MCF 10A (cell line): ENCODE results near the gene FOXL1. TPM values are rescaled to one million over a fixed set of nuclear protein-coding genes. Genes with fewer than 3 reads are reported as not detected.

Source experiments
- BruUV-seq: library from RNA; stranded (reverse); fragments of 400-500 nt; replicated peaks from 2 replicates; lab custom pipeline; 2021; lab: Mats Ljungman, UMichigan
- CTCF ChIA-PET: fragments of 300-600 bp; sonication (Branson Sonifier 250); formaldehyde crosslinking; extraction: SDS; loops from one replicate; lab custom pipeline; 2021; ENCODE audit warnings: antibody characterized with exemption, inconsistent platforms; lab: Yijun Ruan, JAX
- POLR2A ChIA-PET: fragments of 300-600, 350-650 bp; sonication (Branson Sonifier 250); formaldehyde crosslinking; extraction: SDS; loops from one replicate; lab custom pipeline; 2020; ENCODE audit warnings: antibody characterized with exemption, inconsistent platforms; lab: Yijun Ruan, JAX
- DNase-seq: peaks from one replicate; pipeline ENCODE4 v3.0.0-alpha.2; 2018; ENCODE audit not compliant: unreplicated experiment
- H3K27ac Mint-ChIP-seq: one replicate; pipeline ENCODE4 v1.8.0; 2022; ENCODE audit warnings: mild to moderate bottlenecking, low read depth, mixed read lengths; ENCODE audit not compliant: unreplicated experiment
- H3K27me3 Mint-ChIP-seq: one replicate; pipeline ENCODE4 v1.8.0; 2022; ENCODE audit warnings: mixed read lengths; ENCODE audit not compliant: insufficient read depth, unreplicated experiment
- H3K36me3 Mint-ChIP-seq: one replicate; pipeline ENCODE4 v1.8.0; 2022; ENCODE audit warnings: mild to moderate bottlenecking, moderate library complexity, mixed read lengths; ENCODE audit not compliant: insufficient read depth, unreplicated experiment
- H3K4me1 Mint-ChIP-seq: one replicate; pipeline ENCODE4 v1.8.0; 2022; ENCODE audit warnings: mixed read lengths; ENCODE audit not compliant: insufficient read depth, unreplicated experiment
- H3K4me3 Mint-ChIP-seq: one replicate; pipeline ENCODE4 v1.8.0; 2022; ENCODE audit warnings: mild to moderate bottlenecking, moderate library complexity, mixed read lengths; ENCODE audit not compliant: unreplicated experiment
- H3K9me3 Mint-ChIP-seq: one replicate; pipeline ENCODE4 v1.8.0; 2022; ENCODE audit warnings: mixed read lengths; ENCODE audit not compliant: unreplicated experiment
- intact Hi-C: fragments of 100-400 bp; cut with micrococcal nuclease; formaldehyde crosslinking; loops from 2 replicates; pipeline ENCODE4 v1.14.1; 2022
- total RNA-seq: library from RNA; stranded (reverse); gene quantifications from 2 replicates; pipeline ENCODE4 v1.2.3, GENCODE V29; 2022
- TF ChIP-seq, protein P1 (sequence below): fragments of 200-600 bp; IDR thresholded peaks from one replicate; pipeline ENCODE4 v1.8.0; 2022; ENCODE audit warnings: antibody characterized with exemption, mild to moderate bottlenecking; ENCODE audit not compliant: unreplicated experiment

FOXL1 gene
- total RNA-seq, 1 experiment from 2014 or later: 4.9 TPM

DNA sequence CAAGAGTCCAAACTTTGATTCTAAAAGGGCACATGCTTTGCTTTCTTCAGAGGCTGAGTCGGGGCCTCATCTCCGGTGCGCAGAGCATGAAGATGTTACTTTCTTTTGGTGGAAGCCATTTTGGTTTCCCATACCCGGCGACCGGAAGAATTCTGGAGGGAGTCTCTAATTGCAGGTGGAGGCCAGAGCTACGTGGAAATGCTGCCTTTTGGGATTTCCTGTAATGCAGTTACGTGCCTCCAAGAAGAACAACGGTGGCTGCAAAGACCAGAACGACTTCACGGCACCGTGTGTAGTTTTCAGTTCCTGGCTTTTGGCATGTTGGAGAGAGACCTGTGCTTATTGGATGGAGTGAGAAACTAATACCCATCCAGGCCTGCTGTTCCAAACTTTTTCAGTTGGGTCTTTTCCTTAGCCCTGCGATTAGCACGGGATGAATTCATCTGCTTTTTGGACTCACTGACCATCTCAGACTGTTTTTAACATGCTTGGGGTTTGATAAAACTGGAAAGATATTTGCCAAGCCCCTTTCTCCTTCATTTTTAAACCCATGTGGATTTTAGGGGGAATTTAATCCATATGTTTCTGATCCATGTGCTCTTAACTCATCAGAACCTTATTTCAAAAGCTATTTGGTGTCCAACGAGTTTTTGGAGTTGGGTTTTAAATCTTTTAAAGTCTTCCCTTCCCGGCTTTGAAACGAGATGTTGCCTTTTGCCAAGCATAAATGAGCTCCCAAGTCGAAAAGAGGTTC lies 19.0 kb downstream of the FOXL1 start:
- H3K4me3 Mint-ChIP-seq: no peak overlapping the region
- no peaks in the 10 kb centered on the region for H3K36me3 Mint-ChIP-seq
- no peaks in the 10 kb centered on the region for H3K27me3 Mint-ChIP-seq
- TF ChIP-seq, protein P1, sequence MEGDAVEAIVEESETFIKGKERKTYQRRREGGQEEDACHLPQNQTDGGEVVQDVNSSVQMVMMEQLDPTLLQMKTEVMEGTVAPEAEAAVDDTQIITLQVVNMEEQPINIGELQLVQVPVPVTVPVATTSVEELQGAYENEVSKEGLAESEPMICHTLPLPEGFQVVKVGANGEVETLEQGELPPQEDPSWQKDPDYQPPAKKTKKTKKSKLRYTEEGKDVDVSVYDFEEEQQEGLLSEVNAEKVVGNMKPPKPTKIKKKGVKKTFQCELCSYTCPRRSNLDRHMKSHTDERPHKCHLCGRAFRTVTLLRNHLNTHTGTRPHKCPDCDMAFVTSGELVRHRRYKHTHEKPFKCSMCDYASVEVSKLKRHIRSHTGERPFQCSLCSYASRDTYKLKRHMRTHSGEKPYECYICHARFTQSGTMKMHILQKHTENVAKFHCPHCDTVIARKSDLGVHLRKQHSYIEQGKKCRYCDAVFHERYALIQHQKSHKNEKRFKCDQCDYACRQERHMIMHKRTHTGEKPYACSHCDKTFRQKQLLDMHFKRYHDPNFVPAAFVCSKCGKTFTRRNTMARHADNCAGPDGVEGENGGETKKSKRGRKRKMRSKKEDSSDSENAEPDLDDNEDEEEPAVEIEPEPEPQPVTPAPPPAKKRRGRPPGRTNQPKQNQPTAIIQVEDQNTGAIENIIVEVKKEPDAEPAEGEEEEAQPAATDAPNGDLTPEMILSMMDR: no peak
- peaks cover 7% of the 10 kb centered on the region for H3K9me3 Mint-ChIP-seq
- intact Hi-C loops: no loop called here
- CTCF ChIA-PET: no interaction called here
- no peak for DNase-seq
- no peak overlapping the region for H3K27ac Mint-ChIP-seq
- no TSS peak for BruUV-seq
- peaks cover 5% of the 10 kb centered on the region for H3K4me1 Mint-ChIP-seq
- POLR2A ChIA-PET: no interaction called here

DNA sequence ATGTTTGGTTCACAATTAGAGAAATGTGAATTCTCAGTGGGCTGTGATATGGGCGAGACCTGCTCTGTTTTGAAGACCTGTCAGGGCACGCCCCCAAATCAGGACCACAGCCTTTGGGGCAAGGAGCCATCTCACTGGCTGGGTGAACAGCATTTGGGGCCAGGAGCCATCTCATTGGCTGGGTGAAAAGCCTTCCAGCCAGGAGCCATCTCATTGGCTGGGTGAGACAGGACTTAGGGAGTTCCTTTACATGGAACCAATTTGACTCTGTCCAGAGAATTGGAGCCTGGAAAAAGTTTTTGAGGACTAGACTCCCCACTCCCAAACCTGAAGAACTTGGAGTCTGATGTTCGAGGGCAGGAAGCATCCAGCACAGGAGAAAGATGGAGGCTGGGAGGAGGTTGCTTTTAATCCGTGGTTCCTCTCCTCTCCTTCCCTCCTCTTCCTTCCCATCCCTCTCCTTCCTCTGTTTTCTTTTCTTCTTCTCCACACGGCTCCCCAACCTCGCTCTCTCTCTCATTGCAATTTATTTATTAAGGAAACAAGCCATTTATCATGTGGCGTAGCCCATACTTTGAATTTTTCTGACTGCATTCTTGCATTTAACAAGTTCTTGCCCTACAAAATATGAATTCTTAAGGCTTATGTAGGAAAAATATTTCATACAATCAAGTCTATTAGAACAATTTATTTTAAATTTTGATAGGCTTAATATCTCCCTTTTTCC lies 19.7 kb downstream of the FOXL1 start:
- Mint-ChIP-seq H3K27ac (no peak overlapping the region), H3K27me3 (no peaks in the 10 kb centered on the region), H3K9me3 (peaks cover 7% of the 10 kb centered on the region), H3K36me3 (no peaks in the 10 kb centered on the region), H3K4me1 (peaks cover 5% of the 10 kb centered on the region), H3K4me3 (no peak overlapping the region)
- TF ChIP-seq, protein P1: no peak
- intact Hi-C loops: no loop called here
- CTCF ChIA-PET: interaction anchor here (1.1 kb wide), 1 partner anchor 547 kb away, joined by 3 read pairs; no protein-coding TSS in a partner anchor
- no peak for DNase-seq
- no TSS peak for BruUV-seq
- POLR2A ChIA-PET: no interaction called here

DNA sequence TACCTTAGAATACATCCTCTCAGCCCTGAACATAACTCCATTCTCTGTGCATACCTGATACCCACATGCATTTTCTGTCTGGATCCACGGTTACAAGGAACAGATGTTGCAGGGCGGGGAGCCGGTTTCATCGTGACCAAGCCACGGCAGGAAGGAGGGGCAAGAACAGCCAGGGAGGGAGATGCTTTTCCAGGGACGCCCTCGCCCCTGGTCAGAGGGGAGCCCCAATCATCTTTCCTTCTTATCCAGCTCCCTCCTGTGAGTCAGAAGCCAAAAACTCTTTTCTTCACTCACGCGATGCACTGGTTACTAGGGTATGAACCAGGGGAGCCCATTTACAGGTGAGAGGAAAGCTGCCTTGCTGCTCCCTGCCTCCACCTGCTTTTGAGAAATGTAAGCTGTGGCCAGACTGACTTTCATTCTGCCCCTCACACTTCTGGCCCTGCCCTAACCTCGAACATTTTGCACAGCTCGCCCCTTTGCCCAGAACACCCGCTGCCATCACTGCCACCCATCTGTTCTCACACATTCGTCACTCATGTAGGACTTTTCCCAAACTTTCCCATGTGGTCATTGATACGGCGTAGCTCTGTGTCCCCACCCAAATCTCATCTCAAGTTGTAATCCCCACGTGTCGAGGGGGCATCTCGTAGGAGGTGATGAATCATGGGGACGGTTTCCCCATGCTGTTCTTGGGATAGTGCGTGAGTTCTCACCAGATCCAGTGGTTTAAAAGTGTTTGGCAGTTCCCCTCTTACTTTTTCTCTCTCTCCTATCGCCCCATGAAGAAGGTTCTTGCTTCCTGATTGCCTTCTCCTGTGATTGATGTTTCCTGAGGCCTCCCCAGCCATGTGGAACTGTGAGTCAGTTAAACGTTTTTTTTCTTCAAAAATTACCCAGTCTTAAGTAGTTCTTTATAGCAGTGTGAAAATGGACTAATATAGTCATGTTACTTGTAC lies 20.5 kb downstream of the FOXL1 start:
- H3K27ac Mint-ChIP-seq: no peak overlapping the region
- intact Hi-C loops: no loop called here
- H3K4me3 Mint-ChIP-seq: no peak overlapping the region
- TF ChIP-seq, protein P1: no peak
- H3K4me1 Mint-ChIP-seq: peaks cover 5% of the 10 kb centered on the region
- ChIA-PET CTCF (interaction anchor here (1.1 kb wide), 1 partner anchor 546 kb away, joined by 3 read pairs; no protein-coding TSS in a partner anchor), POLR2A (no interaction called here)
- H3K9me3 Mint-ChIP-seq: peaks cover 7% of the 10 kb centered on the region
- H3K36me3 Mint-ChIP-seq: no peaks in the 10 kb centered on the region
- DNase-seq: no peak
- H3K27me3 Mint-ChIP-seq: no peaks in the 10 kb centered on the region
- BruUV-seq: no TSS peak
